Prostate gland (tissue), 2 donors: ENCODE results near the gene SECTM1. TPM values are rescaled to one million over a fixed set of nuclear protein-coding genes. Genes with fewer than 3 reads are reported as not detected.

ENCODE experiments used
- DNase-seq: peaks from one replicate; pipeline ENCODE4 v3.0.0-alpha.2; 2019; ENCODE audit warnings: low spot score
- H3K27ac ChIP-seq, 2 donors: fragments of 200-600 bp; sonication (generic); 2 replicates each; pipeline ENCODE4 v1.5.1; 2017 to 2019
- H3K27me3 ChIP-seq: fragments of 200-600 bp; sonication (generic); replicated peaks from 2 replicates; pipeline ENCODE4 v1.5.1; 2019; ENCODE audit not compliant: insufficient read depth
- H3K36me3 ChIP-seq, 2 donors: fragments of 200-600 bp; sonication (generic); 1 replicate in 1 of 2; 2 replicates in 1 of 2; pipeline versions ENCODE4 v1.5.1 to v1.8.1; 2017 to 2019
- H3K4me1 ChIP-seq: fragments of 200-600 bp; sonication (generic); replicated peaks from 2 replicates; pipeline ENCODE4 v1.5.1; 2019
- H3K4me3 ChIP-seq, 2 donors: fragments of 200-600 bp; sonication (generic); 2 replicates each; pipeline ENCODE4 v1.5.1; 2017 to 2019
- H3K9me3 ChIP-seq: fragments of 200-600 bp; sonication (generic); 2 replicates; pipeline ENCODE4 v1.5.1; 2017
- CTCF ChIP-seq, 4 experiments: fragments of 200-600 bp in 2 of 4; fragments of 450-650 bp in 2 of 4; sonication (generic) in 2 of 4; IDR thresholded peaks; 1 replicate in 3 of 4; 2 replicates in 1 of 4; pipeline ENCODE4 v1.5.1; 2016 to 2019; ENCODE audit warnings: antibody characterized with exemption in 4 of 4, mild to moderate bottlenecking in 2 of 4, moderate library complexity in 2 of 4
- POLR2A ChIP-seq: fragments of 450-650 bp; IDR thresholded peaks from one replicate; pipeline ENCODE4 v1.6.1; 2016; ENCODE audit warnings: antibody characterized with exemption, mild to moderate bottlenecking
- POLR2AphosphoS5 ChIP-seq: sonication (generic); formaldehyde crosslinking; IDR thresholded peaks from one replicate; pipeline ENCODE4 v1.6.1; 2017; ENCODE audit warnings: antibody characterized with exemption
- WGBS: methylation state at CpG from one replicate; pipeline ENCODE4 v1.1.5; 2018; 5-methylcytosine and 5-hydroxymethylcytosine counted together
- intact Hi-C: fragments of 100-400 bp; cut with DNase I; formaldehyde crosslinking; loops from one replicate; pipeline ENCODE4 v1.14.2; 2022
- total RNA-seq, 2 donors: library from RNA; depleted of rRNA; stranded (reverse); fragments of >200 nt; gene quantifications; one replicate each; pipeline ENCODE4 v1.1.0, GENCODE V29; 2016

The SECTM1 gene
- total RNA-seq, 2 donors from 2014 or later = 9.0 to 12.5 TPM

DNA sequence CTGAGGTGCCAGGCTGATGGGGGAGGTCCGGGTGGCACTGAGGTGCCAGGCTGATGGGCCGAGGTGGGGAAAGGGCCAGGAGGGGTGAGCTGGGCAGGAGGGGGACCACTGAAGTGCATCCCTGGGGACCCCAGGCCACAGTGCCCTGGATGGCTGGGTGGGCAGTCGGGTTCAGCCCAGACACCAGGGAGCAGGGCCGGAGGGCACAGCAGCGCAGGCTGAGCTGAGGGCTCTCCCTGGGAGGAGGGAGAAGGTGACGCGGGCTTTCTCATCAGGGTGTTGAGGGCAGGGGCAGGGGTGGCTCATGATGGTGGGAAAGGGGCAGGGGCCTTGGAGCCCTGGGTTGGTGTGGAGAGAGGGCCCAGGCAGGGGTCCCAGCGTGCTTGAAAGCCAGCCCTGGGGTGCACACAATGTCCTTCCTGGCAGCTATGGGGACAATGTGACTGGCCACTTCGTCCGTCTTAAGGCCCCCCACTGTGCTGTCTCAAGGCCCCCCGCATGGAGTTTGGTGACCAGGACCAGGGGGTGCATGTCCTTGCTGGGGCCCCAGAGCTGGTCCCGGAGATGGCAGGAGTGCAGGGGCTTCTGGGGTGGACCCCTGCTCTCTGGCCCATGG, 32.2 kb downstream of the SECTM1 start:
- Histone ChIP-seq H3K27me3 (no peaks in the 10 kb centered on the region), H3K9me3 (no peaks in the 10 kb centered on the region), H3K27ac (peak overlapping the region in 1 of 2 donors; percentile 17), H3K4me1 (peaks cover 15% of the 10 kb centered on the region), H3K4me3 (no peak overlapping the region), H3K36me3 (no peaks in the 10 kb centered on the region)
- no peak for DNase-seq
- WGBS = 87% methylated on average over 12 of the region's 12 CpGs
- intact Hi-C loops = no loop called here
- TF ChIP-seq POLR2A (no peak), POLR2AphosphoS5 (no peak), CTCF (IDR thresholded peaks at IDR 0.05) (no peak)

GRCh38 chr17:82300707-82301270, 32.8 kb downstream of the SECTM1 start:
- Histone ChIP-seq H3K27me3 (no peaks in the 10 kb centered on the region), H3K4me3 (no peak overlapping the region), H3K4me1 (peaks cover 15% of the 10 kb centered on the region), H3K27ac (no peak overlapping the region), H3K36me3 (no peaks in the 10 kb centered on the region), H3K9me3 (no peaks in the 10 kb centered on the region)
- WGBS = 45% methylated on average over 21 of the region's 21 CpGs
- DNase-seq = peak; percentile 50
- TF ChIP-seq POLR2AphosphoS5 = peak; percentile 11
- no peak for TF ChIP-seq POLR2A
- peak in 3 of 4 experiments; percentile 68 to 85 (median 70) for TF ChIP-seq CTCF (IDR thresholded peaks at IDR 0.05)
- intact Hi-C loops = no loop called here

DNA sequence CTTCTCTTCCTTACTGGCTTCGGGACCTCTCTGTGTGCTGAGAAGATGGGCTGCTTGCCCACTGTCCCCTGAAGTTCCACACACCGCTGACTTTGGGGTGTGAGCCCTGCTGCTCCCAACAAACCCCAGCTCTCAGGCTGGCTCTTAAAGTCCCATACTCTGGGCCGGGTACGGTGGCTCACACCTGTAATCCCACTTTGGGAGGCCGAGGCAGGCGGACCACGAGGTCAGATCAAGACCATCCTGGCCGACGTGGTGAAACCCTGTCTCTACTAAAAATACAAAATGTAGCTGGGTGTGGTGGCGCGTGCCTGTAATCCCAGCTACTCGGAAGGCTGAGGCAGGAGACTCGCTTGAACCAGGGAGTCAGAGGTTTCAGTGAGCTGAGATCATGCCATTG, 33.3 kb downstream of the SECTM1 start:
- intact Hi-C loops = no loop called here
- 94% methylated on average over 13 of the region's 13 CpGs for WGBS
- H3K27me3 ChIP-seq = no peaks in the 10 kb centered on the region
- H3K4me3 ChIP-seq = no peak overlapping the region
- H3K27ac ChIP-seq = no peak overlapping the region
- TF ChIP-seq POLR2A (no peak), POLR2AphosphoS5 (no peak), CTCF (IDR thresholded peaks at IDR 0.05) (no peak)
- H3K36me3 ChIP-seq = no peaks in the 10 kb centered on the region
- peaks cover 15% of the 10 kb centered on the region for H3K4me1 ChIP-seq
- H3K9me3 ChIP-seq = no peaks in the 10 kb centered on the region
- no peak for DNase-seq

DNA sequence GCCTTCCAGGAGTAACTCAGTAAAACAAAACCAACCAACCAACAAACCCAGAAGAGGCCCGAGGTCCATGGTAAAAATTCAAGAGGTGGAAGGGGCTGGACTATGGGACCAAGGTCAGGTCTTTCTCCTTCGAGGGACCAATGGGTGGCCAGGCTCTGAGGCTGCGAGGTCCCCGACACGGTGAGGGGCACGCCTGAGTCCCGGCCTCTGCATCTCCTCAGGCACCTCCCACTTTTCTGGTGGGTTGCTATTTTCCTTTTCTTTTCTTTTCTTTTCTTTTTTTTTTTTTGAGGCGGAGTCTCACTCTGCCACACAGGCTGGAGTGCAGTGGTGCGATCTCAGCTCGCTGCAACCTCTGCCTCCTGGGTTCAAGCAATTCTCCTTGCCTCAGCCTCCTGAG, 34.1 kb downstream of the SECTM1 start:
- H3K9me3 ChIP-seq = no peaks in the 10 kb centered on the region
- no peaks in the 10 kb centered on the region for H3K36me3 ChIP-seq
- TF ChIP-seq POLR2AphosphoS5 (no peak), CTCF (IDR thresholded peaks at IDR 0.05) (no peak), POLR2A (no peak)
- WGBS = 87% methylated on average over 10 of the region's 10 CpGs
- no peaks in the 10 kb centered on the region for H3K27me3 ChIP-seq
- H3K27ac ChIP-seq = peak overlapping the region; percentile 99
- H3K4me3 ChIP-seq = no peak overlapping the region
- peaks cover 15% of the 10 kb centered on the region for H3K4me1 ChIP-seq
- DNase-seq = no peak
- intact Hi-C loops = loop anchor here (10.0 kb wide), 1 partner anchor 65 kb away; no protein-coding TSS in a partner anchor
